ENCODE data around the gene USH1C.

Gene USH1C

GRCh38 chr11:17518366-17518765, 25.9 kb downstream of the USH1C start:
- no peak for DNase-seq (ENCODE audit: low spot score)
- TF ChIP-seq CTCF (IDR thresholded peaks at IDR 0.05; ENCODE audit: borderline replicate concordance, control extremely low read depth, extremely low read depth, insufficient read depth, missing control alignments), result no peak
- in situ Hi-C loops (cut with MboI; ENCODE audit: low sequenced_read_pairs, unreplicated experiment), result no loop called here

- in situ Hi-C loops (cut with MboI; ENCODE audit: low sequenced_read_pairs, unreplicated experiment), result no loop called here
- TF ChIP-seq CTCF (IDR thresholded peaks at IDR 0.05; ENCODE audit: borderline replicate concordance, control extremely low read depth, extremely low read depth, insufficient read depth, missing control alignments), result no peak
- DNase-seq (ENCODE audit: low spot score), result no peak
Observed at GRCh38 chr11:17517186-17517585, 27.0 kb downstream of the USH1C start.

GRCh38 chr11:17516551-17517150, 27.6 kb downstream of the USH1C start:
- no peak for DNase-seq (ENCODE audit: low spot score)
- in situ Hi-C loops (cut with MboI; ENCODE audit: low sequenced_read_pairs, unreplicated experiment), result no loop called here
- no peak for TF ChIP-seq CTCF (IDR thresholded peaks at IDR 0.05; ENCODE audit: borderline replicate concordance, control extremely low read depth, extremely low read depth, insufficient read depth, missing control alignments)

- in situ Hi-C loops (cut with MboI; ENCODE audit: low sequenced_read_pairs, unreplicated experiment), result no loop called here
- no peak for DNase-seq (ENCODE audit: low spot score)
- no peak for TF ChIP-seq CTCF (IDR thresholded peaks at IDR 0.05; ENCODE audit: borderline replicate concordance, control extremely low read depth, extremely low read depth, insufficient read depth, missing control alignments)
Observed at GRCh38 chr11:17515443-17516176, 28.6 kb downstream of the USH1C start.

- in situ Hi-C loops (cut with MboI; ENCODE audit: low sequenced_read_pairs, unreplicated experiment), result no loop called here
- TF ChIP-seq CTCF (IDR thresholded peaks at IDR 0.05; ENCODE audit: borderline replicate concordance, control extremely low read depth, extremely low read depth, insufficient read depth, missing control alignments), result no peak
- no peak for DNase-seq (ENCODE audit: low spot score)
Observed at GRCh38 chr11:17514476-17514875, 29.7 kb downstream of the USH1C start.

GRCh38 chr11:17513853-17514252, 30.4 kb downstream of the USH1C start:
- in situ Hi-C loops (cut with MboI; ENCODE audit: low sequenced_read_pairs, unreplicated experiment), result no loop called here
- no peak for TF ChIP-seq CTCF (IDR thresholded peaks at IDR 0.05; ENCODE audit: borderline replicate concordance, control extremely low read depth, extremely low read depth, insufficient read depth, missing control alignments)
- no peak for DNase-seq (ENCODE audit: low spot score)
